ENCODE results near the gene OR6X1.
"Not testable (repeated sequence)": the region's sequence is repeated elsewhere in the genome, so short reads cannot be mapped to it uniquely, and the experiment has no call there.

GRCh38 chr11:123712627-123713026 is 41.7 kb downstream of the OR6X1 start:
- TF ChIP-seq CTCF (optimal IDR thresholded peaks at IDR 0.05 in 1 of 3, IDR thresholded peaks at IDR 0.05 in 1 of 3, conservative IDR thresholded peaks at IDR 0.05 in 1 of 3; ENCODE audit: extremely low read depth in 1 of 3, insufficient read depth in 2 of 3, low read length in 3 of 3); EZH2 (IDR thresholded peaks at IDR 0.05; ENCODE audit: low read length): not testable (repeated sequence)

Data from keratinocyte (primary cell).